PFSK-1 (cell line): Measurements from ENCODE around the gene DOCK4.

Experiments
- POLR2AphosphoS5 ChIP-seq: IDR thresholded peaks from 2 replicates; pipeline ENCODE4 v1.6.1; 2012; ENCODE audit warnings: low read depth, mild to moderate bottlenecking, control low read depth, low read length, moderate library complexity
- REST ChIP-seq, 2 experiments: IDR thresholded peaks; 2 replicates each; pipeline versions ENCODE4 v1.6.1 to v1.8.0; 2011 to 2012; ENCODE audit warnings: low read depth in 2 of 2, low read length in 2 of 2, control low read depth in 1 of 2, inconsistent platforms in 1 of 2, mild to moderate bottlenecking in 1 of 2, moderate library complexity in 1 of 2; ENCODE audit not compliant: insufficient read depth in 1 of 2
- TAF1 ChIP-seq: IDR thresholded peaks from 2 replicates; pipeline ENCODE4 v1.6.1; 2012; ENCODE audit warnings: low read length, control low read depth, borderline replicate concordance; ENCODE audit not compliant: insufficient read depth

GRCh38 chr7:111919631-111920179 lies 286.5 kb downstream of the DOCK4 start:
- TF ChIP-seq POLR2AphosphoS5: no peak
- no peak for TF ChIP-seq TAF1
- no peak for TF ChIP-seq REST (IDR thresholded peaks at IDR 0.05; ENCODE audit: insufficient read depth in 1 of 2, low read depth in 2 of 2, low read length in 2 of 2)
